Epithelial cell of alveolus of lung (primary cell): ENCODE data around the gene CEACAM16. TPM values are rescaled to one million over a fixed set of nuclear protein-coding genes. Genes with fewer than 3 reads are reported as not detected.

Experiments used
- total RNA-seq: library from RNA; depleted of rRNA; stranded (reverse); fragments of >200 nt; gene quantifications from 2 replicates; pipeline ENCODE4 v1.2.1, GENCODE V29; 2015

The CEACAM16 gene, protein sequence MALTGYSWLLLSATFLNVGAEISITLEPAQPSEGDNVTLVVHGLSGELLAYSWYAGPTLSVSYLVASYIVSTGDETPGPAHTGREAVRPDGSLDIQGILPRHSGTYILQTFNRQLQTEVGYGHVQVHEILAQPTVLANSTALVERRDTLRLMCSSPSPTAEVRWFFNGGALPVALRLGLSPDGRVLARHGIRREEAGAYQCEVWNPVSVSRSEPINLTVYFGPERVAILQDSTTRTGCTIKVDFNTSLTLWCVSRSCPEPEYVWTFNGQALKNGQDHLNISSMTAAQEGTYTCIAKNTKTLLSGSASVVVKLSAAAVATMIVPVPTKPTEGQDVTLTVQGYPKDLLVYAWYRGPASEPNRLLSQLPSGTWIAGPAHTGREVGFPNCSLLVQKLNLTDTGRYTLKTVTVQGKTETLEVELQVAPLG
- not detected in 2 replicates for total RNA-seq

GRCh38 chr19:44698492-44699201 is at the start of gene CEACAM16:
TSS of gene CEACAM16 (plus strand) at chr19:44699151. CDS start at chr19:44701457, 2,306 bp downstream.

DNA sequence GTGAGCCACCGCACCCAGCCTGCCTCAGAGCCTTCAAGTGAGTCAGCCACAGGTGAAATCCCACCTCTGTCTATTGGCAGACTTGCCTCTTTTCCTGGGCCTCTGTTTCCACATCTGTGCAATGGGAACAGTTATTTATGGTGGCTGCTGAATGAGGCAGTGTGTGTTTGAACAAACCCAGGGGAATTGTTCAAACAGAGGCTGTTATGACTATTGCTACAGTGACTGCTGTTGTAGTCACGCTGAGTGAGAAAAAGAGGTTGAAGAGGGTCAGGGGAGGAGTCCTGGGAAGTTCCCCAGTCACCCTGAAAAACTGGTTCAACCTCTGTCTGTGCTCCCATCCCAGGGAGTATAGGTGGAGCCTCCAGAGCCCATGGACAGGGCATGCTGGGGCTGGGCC is 27.6 kb upstream of the CEACAM16 start, which contains the start of gene CEACAM19:
TSS of gene CEACAM19 (plus strand) at position 83 of the 400 bp plus-strand sequence. CDS start 450 bp downstream, outside the sequence.

GRCh38 chr19:44748426-44749254 is 49.7 kb downstream of the CEACAM16 start, which contains the start of gene BCL3:
TSS of gene BCL3 (plus strand) at chr19:44748708. CDS start at chr19:44748791, 83 bp downstream.

Other genes with a start within 250 kb of the CEACAM16 start
- 6.2 and 6.6 TPM in 2 replicates for gene ZNF180, start 198.6 kb upstream of the CEACAM16 start, total RNA-seq
- not detected in 2 replicates for gene CEACAM20, start 169.5 kb upstream of the CEACAM16 start, total RNA-seq
- gene IGSF23, start 85.6 kb upstream of the CEACAM16 start, total RNA-seq: not detected in 2 replicates
- gene PVR, start 55.2 kb upstream of the CEACAM16 start, total RNA-seq: 30.6 and 96.3 TPM in 2 replicates
- 0.24 and 1.0 TPM in 2 replicates for gene CEACAM19, start 27.7 kb upstream of the CEACAM16 start, total RNA-seq
- gene BCL3, start 49.6 kb downstream of the CEACAM16 start, total RNA-seq: 33.4 and 58.0 TPM in 2 replicates
- gene CBLC, start 78.7 kb downstream of the CEACAM16 start, total RNA-seq: 3.0 TPM in 1 of 2 replicates, not detected in the other
- 31.2 and 70.5 TPM in 2 replicates for gene BCAM, start 110.0 kb downstream of the CEACAM16 start, total RNA-seq
- gene NECTIN2, start 147.1 kb downstream of the CEACAM16 start, total RNA-seq: 164 and 177 TPM in 2 replicates
- 43.9 and 67.0 TPM in 2 replicates for gene TOMM40, start 192.1 kb downstream of the CEACAM16 start, total RNA-seq
- 12.5 and 510 TPM in 2 replicates for gene APOE, start 206.6 kb downstream of the CEACAM16 start, total RNA-seq
- 10.3 and 57.2 TPM in 2 replicates for gene APOC1, start 215.5 kb downstream of the CEACAM16 start, total RNA-seq
- not detected in 2 replicates for gene APOC4, start 243.1 kb downstream of the CEACAM16 start, total RNA-seq
- not detected in 2 replicates for gene APOC2, start 246.9 kb downstream of the CEACAM16 start, total RNA-seq